Endothelial cell of umbilical vein (primary cell): Measurements from ENCODE around the gene NAV3. TPM values are rescaled to one million over a fixed set of nuclear protein-coding genes. Genes with fewer than 3 reads are reported as not detected.
A peak's percentile ranks its signal among the peaks of the same experiment; 100 is the strongest.

Experiments used
- BruUV-seq: library from RNA; stranded (reverse); fragments of 400-500 nt; replicated peaks from 2 replicates; lab custom pipeline; 2021; lab: Mats Ljungman, UMichigan
- CTCF ChIA-PET: fragments of 300-600, 350-600 bp; sonication (Branson Sonifier 250); formaldehyde crosslinking; loops from one replicate; lab custom pipeline; 2021; ENCODE audit warnings: antibody characterized with exemption, inconsistent platforms; lab: Charles Lee
- POLR2A ChIA-PET: fragments of 300-600, 350-600 bp; sonication (Branson Sonifier 250); formaldehyde crosslinking; loops from one replicate; lab custom pipeline; 2021; ENCODE audit warnings: antibody characterized with exemption, inconsistent platforms; lab: Charles Lee
- DNase-seq: peaks from one replicate; pipeline ENCODE4 v3.0.0-alpha.2; 2011; ENCODE audit warnings: low read depth, low spot score
- FAIRE-seq: peaks from 2 replicates; lab custom pipeline; 2011; peaks lifted over from hg19 to GRCh38; lab: Jason Lieb, UNC
- H2AFZ ChIP-seq: 2 replicates; pipeline ENCODE4 v1.6.0; 2012; ENCODE audit warnings: low read depth, low read length, control low read depth, inconsistent platforms
- H3K27ac ChIP-seq: 2 replicates; pipeline ENCODE4 v1.5.1; 2011; ENCODE audit warnings: low read depth, mild to moderate bottlenecking, control low read depth, low read length, moderate library complexity; ENCODE audit not compliant: insufficient read depth
- H3K27me3 ChIP-seq, 2 experiments: 2 replicates each; pipeline versions ENCODE4 v1.6.0 to v1.6.1; 2011; ENCODE audit warnings: low read length in 2 of 2, mixed read lengths in 1 of 2; ENCODE audit not compliant: control insufficient read depth in 2 of 2, insufficient read depth in 2 of 2
- H3K36me3 ChIP-seq, 2 experiments: 2 replicates in 1 of 2; 3 replicates in 1 of 2; pipeline ENCODE4 v1.5.1; 2011; ENCODE audit warnings: low read length in 2 of 2, mild to moderate bottlenecking in 1 of 2, moderate library complexity in 1 of 2; ENCODE audit not compliant: control insufficient read depth in 2 of 2, insufficient read depth in 2 of 2; ENCODE audit errors: extremely low read depth in 1 of 2
- H3K4me1 ChIP-seq: 3 replicates; pipeline ENCODE4 v1.5.1; 2011; ENCODE audit warnings: mild to moderate bottlenecking, low read length; ENCODE audit not compliant: control insufficient read depth, insufficient read depth; ENCODE audit errors: extremely low read depth
- H3K4me2 ChIP-seq: 2 replicates; pipeline ENCODE4 v1.6.1; 2011; ENCODE audit warnings: low read length, control low read depth, mixed read lengths; ENCODE audit not compliant: insufficient read depth
- H3K4me3 ChIP-seq, 3 experiments: fragments of 200-600 bp in 1 of 3; sonication (generic), shearing (Covaris generic) in 1 of 3; replicated peaks in 1 of 3; 2 replicates each; pipeline ENCODE4 v1.5.1; 2011 to 2016; ENCODE audit warnings: control low read depth in 3 of 3, low read length in 3 of 3, mild to moderate bottlenecking in 2 of 3, inconsistent platforms in 1 of 3, low read depth in 1 of 3, moderate library complexity in 1 of 3; ENCODE audit not compliant: insufficient read depth in 1 of 3
- H3K79me2 ChIP-seq: 2 replicates; pipeline ENCODE4 v1.6.0; 2012; ENCODE audit warnings: low read length, inconsistent platforms; ENCODE audit not compliant: control insufficient read depth, insufficient read depth
- H3K9ac ChIP-seq: replicated peaks from 2 replicates; pipeline ENCODE3; 2011; ENCODE audit warnings: low read length, control low read depth; ENCODE audit not compliant: insufficient read depth; ENCODE audit errors: extremely low read depth
- H3K9me1 ChIP-seq: replicated peaks from 3 replicates; pipeline ENCODE4 v1.6.0; 2011; ENCODE audit warnings: mild to moderate bottlenecking, low read length; ENCODE audit not compliant: control insufficient read depth, insufficient read depth; ENCODE audit errors: extremely low read depth
- H3K9me3 ChIP-seq: replicated peaks from 2 replicates; pipeline ENCODE4 v1.5.1; 2012; ENCODE audit warnings: low read length, inconsistent platforms; ENCODE audit not compliant: control insufficient read depth, insufficient read depth
- H4K20me1 ChIP-seq: replicated peaks from 2 replicates; pipeline ENCODE3; 2011; ENCODE audit warnings: mild to moderate bottlenecking, low read length; ENCODE audit not compliant: control insufficient read depth, insufficient read depth; ENCODE audit errors: extremely low read depth
- EZH2 ChIP-seq: IDR thresholded peaks from 2 replicates; pipeline ENCODE4 v1.6.1; 2012; ENCODE audit warnings: borderline replicate concordance, low read depth, mild to moderate bottlenecking, moderate library complexity, low read length, inconsistent platforms; ENCODE audit not compliant: severe bottlenecking
- FOS ChIP-seq: IDR thresholded peaks from 2 replicates; pipeline ENCODE4 v1.6.1; 2011; ENCODE audit warnings: mild to moderate bottlenecking, low read length, moderate library complexity, borderline replicate concordance; ENCODE audit not compliant: insufficient read depth
- GATA2 ChIP-seq: IDR thresholded peaks from 2 replicates; pipeline ENCODE4 v1.7.0; 2011; ENCODE audit warnings: low read depth, mild to moderate bottlenecking, moderate library complexity, mixed read lengths, low read length; ENCODE audit not compliant: insufficient read length, insufficient read depth
- JUN ChIP-seq: IDR thresholded peaks from 2 replicates; pipeline ENCODE4 v1.6.1; 2011; ENCODE audit warnings: borderline replicate concordance, low read depth; ENCODE audit not compliant: insufficient read length, insufficient read depth
- MYC ChIP-seq: IDR thresholded peaks from one replicate; pipeline ENCODE4 v1.6.1; 2011; ENCODE audit warnings: mild to moderate bottlenecking, low read depth, low read length
- POLR2A ChIP-seq: IDR thresholded peaks from 2 replicates; pipeline ENCODE4 v1.6.1; 2012; ENCODE audit warnings: low read depth, mild to moderate bottlenecking, control low read depth, low read length
- POLR2AphosphoS5 ChIP-seq: IDR thresholded peaks from 2 replicates; pipeline ENCODE4 v1.6.1; 2012; ENCODE audit warnings: low read depth, mild to moderate bottlenecking, control low read depth, low read length, moderate library complexity; ENCODE audit not compliant: insufficient read depth
- dilution Hi-C: fragments of 300-500 bp; cut with MboI; formaldehyde crosslinking; loops from one replicate; pipeline ENCODE4 v1.15.0; 2019; ENCODE audit warnings: low sequenced_read_pairs; ENCODE audit not compliant: extremely low pct_ligation_motif_present
- intact Hi-C: fragments of 100-400 bp; cut with micrococcal nuclease; formaldehyde crosslinking; loops from one replicate; pipeline ENCODE4 v1.10.0; 2022
- polyA plus RNA-seq, 4 experiments: library from polyadenylated mRNA; depleted of rRNA in 3 of 4; stranded (reverse) in 3 of 4; unstranded in 1 of 4; fragments of >200 nt; gene quantifications; 2 replicates each; pipeline versions ENCODE4 v1.2.1 to v1.2.3, GENCODE V29; 2011 to 2012; ENCODE audit warnings: missing spikeins in 1 of 4
- total RNA-seq: library from RNA; stranded (reverse); gene quantifications from 2 replicates; pipeline ENCODE4 v1.2.3, GENCODE V29; 2021
- TF ChIP-seq, protein P1 (sequence below): IDR thresholded peaks from 2 replicates; pipeline ENCODE4 v1.6.1; 2011; ENCODE audit not compliant: insufficient read depth, insufficient read length
- TF ChIP-seq, protein P2 (sequence below), 2 donors: IDR thresholded peaks; 1 replicate in 1 of 2; 2 replicates in 1 of 2; pipeline ENCODE4 v1.5.1; 2011; ENCODE audit warnings: low read length in 2 of 2, mild to moderate bottlenecking in 2 of 2, moderate library complexity in 2 of 2, control low read depth in 1 of 2, inconsistent platforms in 1 of 2, low read depth in 1 of 2; ENCODE audit not compliant: insufficient read depth in 1 of 2; ENCODE audit errors: extremely low read depth in 1 of 2

The NAV3 gene
- total and polyA plus RNA-seq, 2 donors (not counting 3 experiments of a cell fraction or from before 2014, with no cell fraction given), result 6.7 to 40.1 TPM

DNA sequence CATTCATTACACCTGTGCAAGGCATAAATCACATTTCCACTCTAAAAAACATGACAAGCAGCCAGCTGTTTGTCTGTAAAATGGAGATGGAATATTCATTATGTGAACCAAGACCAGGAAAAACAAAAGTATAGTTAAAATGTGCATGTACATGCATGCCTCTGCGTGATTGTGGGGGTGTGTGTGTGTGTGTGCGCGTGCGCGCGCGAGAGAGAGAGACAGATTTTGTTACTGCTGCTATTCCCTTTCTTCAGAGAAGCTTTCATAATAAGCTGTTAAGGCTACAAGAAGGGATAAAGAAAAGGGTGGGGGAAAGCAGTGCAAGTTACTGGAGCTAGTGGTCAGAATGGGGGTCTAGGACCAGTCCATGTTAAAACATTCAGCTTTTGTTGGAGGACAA, 430.3 kb downstream of the NAV3 start:
- H3K4me3 ChIP-seq, result no peak overlapping the region
- intact Hi-C loops (no loop called here), dilution Hi-C loops (no loop called here)
- H3K9me1 ChIP-seq, result no peaks in the 10 kb centered on the region
- POLR2A ChIA-PET, result no interaction called here
- DNase-seq (no peak), FAIRE-seq (peak; percentile 86)
- H3K27ac ChIP-seq, result no peak overlapping the region
- no peak overlapping the region for H3K4me2 ChIP-seq
- H3K4me1 ChIP-seq, result no peaks in the 10 kb centered on the region
- BruUV-seq, result no TSS peak
- peaks cover 2 to 7% of the 10 kb centered on the region in 2 experiments for H3K27me3 ChIP-seq
- CTCF ChIA-PET, result interaction anchor here (1.2 kb wide), 1 partner anchor 10 kb away, joined by 4 read pairs; no protein-coding TSS in a partner anchor
- TF ChIP-seq, protein P1, sequence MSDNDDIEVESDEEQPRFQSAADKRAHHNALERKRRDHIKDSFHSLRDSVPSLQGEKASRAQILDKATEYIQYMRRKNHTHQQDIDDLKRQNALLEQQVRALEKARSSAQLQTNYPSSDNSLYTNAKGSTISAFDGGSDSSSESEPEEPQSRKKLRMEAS, result no peak
- TF ChIP-seq GATA2 (no peak), EZH2 (no peak), JUN (no peak), POLR2A (no peak), POLR2AphosphoS5 (no peak), FOS (no peak), MYC (no peak)
- TF ChIP-seq, protein P2, sequence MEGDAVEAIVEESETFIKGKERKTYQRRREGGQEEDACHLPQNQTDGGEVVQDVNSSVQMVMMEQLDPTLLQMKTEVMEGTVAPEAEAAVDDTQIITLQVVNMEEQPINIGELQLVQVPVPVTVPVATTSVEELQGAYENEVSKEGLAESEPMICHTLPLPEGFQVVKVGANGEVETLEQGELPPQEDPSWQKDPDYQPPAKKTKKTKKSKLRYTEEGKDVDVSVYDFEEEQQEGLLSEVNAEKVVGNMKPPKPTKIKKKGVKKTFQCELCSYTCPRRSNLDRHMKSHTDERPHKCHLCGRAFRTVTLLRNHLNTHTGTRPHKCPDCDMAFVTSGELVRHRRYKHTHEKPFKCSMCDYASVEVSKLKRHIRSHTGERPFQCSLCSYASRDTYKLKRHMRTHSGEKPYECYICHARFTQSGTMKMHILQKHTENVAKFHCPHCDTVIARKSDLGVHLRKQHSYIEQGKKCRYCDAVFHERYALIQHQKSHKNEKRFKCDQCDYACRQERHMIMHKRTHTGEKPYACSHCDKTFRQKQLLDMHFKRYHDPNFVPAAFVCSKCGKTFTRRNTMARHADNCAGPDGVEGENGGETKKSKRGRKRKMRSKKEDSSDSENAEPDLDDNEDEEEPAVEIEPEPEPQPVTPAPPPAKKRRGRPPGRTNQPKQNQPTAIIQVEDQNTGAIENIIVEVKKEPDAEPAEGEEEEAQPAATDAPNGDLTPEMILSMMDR (IDR thresholded peaks at IDR 0.05; ENCODE audit: extremely low read depth in 1 of 2, insufficient read depth in 1 of 2, low read depth in 1 of 2, low read length in 2 of 2), result no peak
- no peaks in the 10 kb centered on the region for H4K20me1 ChIP-seq
- H2AFZ ChIP-seq, result no peak overlapping the region
- H3K36me3 ChIP-seq, result no peaks in the 10 kb centered on the region
- no peaks in the 10 kb centered on the region for H3K9me3 ChIP-seq
- no peak overlapping the region for H3K9ac ChIP-seq
- H3K79me2 ChIP-seq, result no peaks in the 10 kb centered on the region
